Stimulated activated CD4-positive, alpha-beta T cell treated with anti-CD3 and anti-CD28 coated beads, Interleukin-12 subunit alpha, Interleukin-12 subunit beta, amount 100 ng/mL, for 4 hours (primary cell): ENCODE results near the gene BRD3.
A peak's percentile ranks its signal among the peaks of the same experiment; 100 is the strongest.

Experiments used
- DNase-seq: peaks from one replicate; pipeline ENCODE4 v3.0.0-alpha.2; 2020

The BRD3 gene

GRCh38 chr9:134035041-134036039 is 32.5 kb downstream of the BRD3 start:
- DNase-seq = no peak

GRCh38 chr9:134034215-134035040 is 33.4 kb downstream of the BRD3 start:
- DNase-seq = no peak

- DNase-seq = no peak
These were observed 34.2 kb downstream of the BRD3 start for GRCh38 chr9:134033516-134034214.

GRCh38 chr9:134032456-134033222 is 35.2 kb downstream of the BRD3 start:
- no peak for DNase-seq

GRCh38 chr9:134031783-134032182 is 36.0 kb downstream of the BRD3 start:
- no peak for DNase-seq

GRCh38 chr9:134030821-134031470 is 36.9 kb downstream of the BRD3 start:
- no peak for DNase-seq

GRCh38 chr9:134029248-134030226 is 38.3 kb downstream of the BRD3 start:
- DNase-seq = no peak

- no peak for DNase-seq
These were observed 39.1 kb downstream of the BRD3 start for GRCh38 chr9:134028575-134029247.

- no peak for DNase-seq
These were observed 39.8 kb downstream of the BRD3 start for GRCh38 chr9:134028076-134028475.

- no peak for DNase-seq
These were observed 40.3 kb downstream of the BRD3 start for GRCh38 chr9:134027561-134027960.

- no peak for DNase-seq
These were observed 40.8 kb downstream of the BRD3 start for GRCh38 chr9:134026981-134027380.

- DNase-seq = no peak
These were observed 41.2 kb downstream of the BRD3 start for GRCh38 chr9:134026581-134026980.

GRCh38 chr9:134025606-134026541 is 42.0 kb downstream of the BRD3 start:
- peak; percentile 38 for DNase-seq

GRCh38 chr9:134024828-134025605 is 42.8 kb downstream of the BRD3 start, which contains the start of gene BRD3OS:
Gene BRD3OS (plus strand): TSS chr9:134025481. CDS start chr9:134026748, 1,267 bp downstream.
- peak; percentile 89 for DNase-seq

GRCh38 chr9:134024214-134024792 is 43.5 kb downstream of the BRD3 start:
- no peak for DNase-seq

GRCh38 chr9:134014946-134015345 is 52.9 kb downstream of the BRD3 start:
- DNase-seq = no peak

GRCh38 chr9:134011401-134011800 is 56.4 kb downstream of the BRD3 start:
- DNase-seq = no peak
